K562 (cell line): ENCODE data around the gene SKIC2. TPM values are rescaled to one million over a fixed set of nuclear protein-coding genes. Genes with fewer than 3 reads are reported as not detected.

ENCODE experiments used
- HDAC6 ChIP-seq: IDR thresholded peaks from 2 replicates; pipeline ENCODE4 v1.6.1; 2012; ENCODE audit warnings: low read depth, mild to moderate bottlenecking, control low read depth, inconsistent platforms, low read length, moderate library complexity
- KDM5B ChIP-seq: fragments of 200-600 bp; sonication (generic); IDR thresholded peaks from 2 replicates; pipeline ENCODE4 v1.6.1; 2012; ENCODE audit warnings: low read depth, mild to moderate bottlenecking, moderate library complexity, low read length, control low read depth, inconsistent platforms; ENCODE audit not compliant: insufficient replicate concordance
- NBN ChIP-seq: fragments of 450-650 bp; IDR thresholded peaks from 2 replicates; pipeline ENCODE4 v1.6.1; 2016; ENCODE audit warnings: low read depth, mild to moderate bottlenecking
- NR2F6 ChIP-seq: fragments of 450-650 bp; formaldehyde crosslinking; IDR thresholded peaks from 2 replicates; pipeline ENCODE4 v1.4.0; 2020; ENCODE audit warnings: mild to moderate bottlenecking
- PHF21A ChIP-seq: fragments of 450-650 bp; IDR thresholded peaks from 2 replicates; pipeline ENCODE4 v1.6.1; 2017; ENCODE audit warnings: low read depth, borderline replicate concordance
- TRIM28 ChIP-seq: fragments of 450-650 bp; IDR thresholded peaks from 2 replicates; pipeline ENCODE4 v1.6.1; 2017
- ZNF431 ChIP-seq: sonication (generic); formaldehyde crosslinking; IDR thresholded peaks from 2 replicates; pipeline ENCODE4 v1.8.0; 2022; ENCODE audit warnings: mild to moderate bottlenecking, missing genetic modification reagents
- ZNF444 ChIP-seq: fragments of 250-450 bp; sonication (Bioruptor Pico); IDR thresholded peaks from 2 replicates; pipeline ENCODE4 v1.4.0; 2020; ENCODE audit warnings: mild to moderate bottlenecking, moderate library complexity
- polyA plus RNA-seq, 8 experiments: library from polyadenylated mRNA; depleted of rRNA in 4 of 8; stranded (reverse) in 5 of 8; unstranded in 3 of 8; fragments of >200 nt; fragmentation: Nextera tagmentation in 2 of 8; fragmentation: Illumina TruSeq in 1 of 8; extraction: Ambion mirVana in 2 of 8; extraction: Trizol in 1 of 8; gene quantifications; 2 replicates each; pipeline versions ENCODE4 v1.2.1 to v1.2.3, GENCODE V29; 2011 to 2014; ENCODE audit warnings: inconsistent platforms in 1 of 8, missing spikeins in 1 of 8
- total RNA-seq, 7 experiments: library from RNA; depleted of rRNA in 6 of 7; stranded (reverse); fragments of >200 nt in 6 of 7; fragmentation: Illumina TruSeq in 2 of 7; extraction: Trizol in 2 of 7; gene quantifications; 2 replicates each; pipeline versions ENCODE4 v1.2.1 to v1.2.3, GENCODE V29; 2011 to 2021; ENCODE audit warnings: low replicate concordance in 1 of 7
- TF ChIP-seq, protein P1 (sequence below): fragments of 450-650 bp; formaldehyde crosslinking; IDR thresholded peaks from 2 replicates; pipeline ENCODE4 v1.4.0; 2022; ENCODE audit warnings: missing genetic modification characterization
- TF ChIP-seq, protein P2 (sequence below): fragments of 200-600 bp; sonication (generic); IDR thresholded peaks from one replicate; pipeline ENCODE4 v1.6.1; 2012; ENCODE audit warnings: mild to moderate bottlenecking, low read depth, low read length, inconsistent platforms
- TF ChIP-seq, protein P3 (sequence below), 2 experiments: fragments of 450-650 bp; IDR thresholded peaks; 2 replicates each; pipeline ENCODE4 v1.6.1; 2018; ENCODE audit warnings: mild to moderate bottlenecking in 2 of 2, low read depth in 1 of 2; ENCODE audit not compliant: partially characterized antibody in 2 of 2

The SKIC2 gene
- total and polyA plus RNA-seq, 9 of the 15 experiments (the other 6 are each of a cell fraction or from before 2014, with no cell fraction given) = 3.3 to 94.6 (median 38.8) TPM

DNA sequence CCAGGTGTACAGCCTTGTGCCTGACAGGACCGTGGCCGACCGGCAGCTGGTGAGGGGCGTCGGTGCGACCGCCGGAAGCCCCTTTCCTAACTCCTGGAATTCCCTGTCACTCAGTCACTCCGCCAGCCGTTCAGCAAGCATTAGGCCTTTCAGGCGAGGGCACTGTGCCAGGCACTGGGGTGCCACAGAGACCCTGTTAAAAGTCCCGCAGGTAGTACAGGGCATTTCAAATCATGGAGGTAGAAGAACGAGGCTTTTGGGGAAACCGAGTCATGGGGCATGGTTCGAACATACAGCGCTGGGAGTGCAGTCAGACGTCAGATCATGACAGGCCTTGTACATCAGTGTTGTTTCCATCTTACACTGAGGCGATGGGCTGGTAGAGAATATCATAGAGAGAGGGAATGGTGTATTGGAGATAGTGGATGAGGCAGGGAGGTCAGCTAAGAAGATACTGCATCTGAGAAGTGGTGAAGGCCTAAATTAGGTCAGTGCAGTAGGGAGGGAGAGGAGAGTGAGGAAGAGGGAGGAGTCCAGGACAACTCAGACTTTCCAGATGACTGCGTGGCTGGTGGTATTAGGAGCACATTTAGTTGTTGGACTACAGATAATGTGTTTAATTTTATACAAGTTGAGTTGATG lies 13.9 kb downstream of the SKIC2 start (continued):
- TF ChIP-seq, protein P1, sequence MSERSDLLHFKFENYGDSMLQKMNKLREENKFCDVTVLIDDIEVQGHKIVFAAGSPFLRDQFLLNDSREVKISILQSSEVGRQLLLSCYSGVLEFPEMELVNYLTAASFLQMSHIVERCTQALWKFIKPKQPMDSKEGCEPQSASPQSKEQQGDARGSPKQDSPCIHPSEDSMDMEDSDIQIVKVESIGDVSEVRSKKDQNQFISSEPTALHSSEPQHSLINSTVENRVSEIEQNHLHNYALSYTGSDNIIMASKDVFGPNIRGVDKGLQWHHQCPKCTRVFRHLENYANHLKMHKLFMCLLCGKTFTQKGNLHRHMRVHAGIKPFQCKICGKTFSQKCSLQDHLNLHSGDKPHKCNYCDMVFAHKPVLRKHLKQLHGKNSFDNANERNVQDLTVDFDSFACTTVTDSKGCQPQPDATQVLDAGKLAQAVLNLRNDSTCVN = peak; percentile 4; the same call in 1 of the 2 replicates
- no peak; the same call in 1 of the 2 replicates for TF ChIP-seq TRIM28
- TF ChIP-seq PHF21A = no peak
- TF ChIP-seq, protein P2, sequence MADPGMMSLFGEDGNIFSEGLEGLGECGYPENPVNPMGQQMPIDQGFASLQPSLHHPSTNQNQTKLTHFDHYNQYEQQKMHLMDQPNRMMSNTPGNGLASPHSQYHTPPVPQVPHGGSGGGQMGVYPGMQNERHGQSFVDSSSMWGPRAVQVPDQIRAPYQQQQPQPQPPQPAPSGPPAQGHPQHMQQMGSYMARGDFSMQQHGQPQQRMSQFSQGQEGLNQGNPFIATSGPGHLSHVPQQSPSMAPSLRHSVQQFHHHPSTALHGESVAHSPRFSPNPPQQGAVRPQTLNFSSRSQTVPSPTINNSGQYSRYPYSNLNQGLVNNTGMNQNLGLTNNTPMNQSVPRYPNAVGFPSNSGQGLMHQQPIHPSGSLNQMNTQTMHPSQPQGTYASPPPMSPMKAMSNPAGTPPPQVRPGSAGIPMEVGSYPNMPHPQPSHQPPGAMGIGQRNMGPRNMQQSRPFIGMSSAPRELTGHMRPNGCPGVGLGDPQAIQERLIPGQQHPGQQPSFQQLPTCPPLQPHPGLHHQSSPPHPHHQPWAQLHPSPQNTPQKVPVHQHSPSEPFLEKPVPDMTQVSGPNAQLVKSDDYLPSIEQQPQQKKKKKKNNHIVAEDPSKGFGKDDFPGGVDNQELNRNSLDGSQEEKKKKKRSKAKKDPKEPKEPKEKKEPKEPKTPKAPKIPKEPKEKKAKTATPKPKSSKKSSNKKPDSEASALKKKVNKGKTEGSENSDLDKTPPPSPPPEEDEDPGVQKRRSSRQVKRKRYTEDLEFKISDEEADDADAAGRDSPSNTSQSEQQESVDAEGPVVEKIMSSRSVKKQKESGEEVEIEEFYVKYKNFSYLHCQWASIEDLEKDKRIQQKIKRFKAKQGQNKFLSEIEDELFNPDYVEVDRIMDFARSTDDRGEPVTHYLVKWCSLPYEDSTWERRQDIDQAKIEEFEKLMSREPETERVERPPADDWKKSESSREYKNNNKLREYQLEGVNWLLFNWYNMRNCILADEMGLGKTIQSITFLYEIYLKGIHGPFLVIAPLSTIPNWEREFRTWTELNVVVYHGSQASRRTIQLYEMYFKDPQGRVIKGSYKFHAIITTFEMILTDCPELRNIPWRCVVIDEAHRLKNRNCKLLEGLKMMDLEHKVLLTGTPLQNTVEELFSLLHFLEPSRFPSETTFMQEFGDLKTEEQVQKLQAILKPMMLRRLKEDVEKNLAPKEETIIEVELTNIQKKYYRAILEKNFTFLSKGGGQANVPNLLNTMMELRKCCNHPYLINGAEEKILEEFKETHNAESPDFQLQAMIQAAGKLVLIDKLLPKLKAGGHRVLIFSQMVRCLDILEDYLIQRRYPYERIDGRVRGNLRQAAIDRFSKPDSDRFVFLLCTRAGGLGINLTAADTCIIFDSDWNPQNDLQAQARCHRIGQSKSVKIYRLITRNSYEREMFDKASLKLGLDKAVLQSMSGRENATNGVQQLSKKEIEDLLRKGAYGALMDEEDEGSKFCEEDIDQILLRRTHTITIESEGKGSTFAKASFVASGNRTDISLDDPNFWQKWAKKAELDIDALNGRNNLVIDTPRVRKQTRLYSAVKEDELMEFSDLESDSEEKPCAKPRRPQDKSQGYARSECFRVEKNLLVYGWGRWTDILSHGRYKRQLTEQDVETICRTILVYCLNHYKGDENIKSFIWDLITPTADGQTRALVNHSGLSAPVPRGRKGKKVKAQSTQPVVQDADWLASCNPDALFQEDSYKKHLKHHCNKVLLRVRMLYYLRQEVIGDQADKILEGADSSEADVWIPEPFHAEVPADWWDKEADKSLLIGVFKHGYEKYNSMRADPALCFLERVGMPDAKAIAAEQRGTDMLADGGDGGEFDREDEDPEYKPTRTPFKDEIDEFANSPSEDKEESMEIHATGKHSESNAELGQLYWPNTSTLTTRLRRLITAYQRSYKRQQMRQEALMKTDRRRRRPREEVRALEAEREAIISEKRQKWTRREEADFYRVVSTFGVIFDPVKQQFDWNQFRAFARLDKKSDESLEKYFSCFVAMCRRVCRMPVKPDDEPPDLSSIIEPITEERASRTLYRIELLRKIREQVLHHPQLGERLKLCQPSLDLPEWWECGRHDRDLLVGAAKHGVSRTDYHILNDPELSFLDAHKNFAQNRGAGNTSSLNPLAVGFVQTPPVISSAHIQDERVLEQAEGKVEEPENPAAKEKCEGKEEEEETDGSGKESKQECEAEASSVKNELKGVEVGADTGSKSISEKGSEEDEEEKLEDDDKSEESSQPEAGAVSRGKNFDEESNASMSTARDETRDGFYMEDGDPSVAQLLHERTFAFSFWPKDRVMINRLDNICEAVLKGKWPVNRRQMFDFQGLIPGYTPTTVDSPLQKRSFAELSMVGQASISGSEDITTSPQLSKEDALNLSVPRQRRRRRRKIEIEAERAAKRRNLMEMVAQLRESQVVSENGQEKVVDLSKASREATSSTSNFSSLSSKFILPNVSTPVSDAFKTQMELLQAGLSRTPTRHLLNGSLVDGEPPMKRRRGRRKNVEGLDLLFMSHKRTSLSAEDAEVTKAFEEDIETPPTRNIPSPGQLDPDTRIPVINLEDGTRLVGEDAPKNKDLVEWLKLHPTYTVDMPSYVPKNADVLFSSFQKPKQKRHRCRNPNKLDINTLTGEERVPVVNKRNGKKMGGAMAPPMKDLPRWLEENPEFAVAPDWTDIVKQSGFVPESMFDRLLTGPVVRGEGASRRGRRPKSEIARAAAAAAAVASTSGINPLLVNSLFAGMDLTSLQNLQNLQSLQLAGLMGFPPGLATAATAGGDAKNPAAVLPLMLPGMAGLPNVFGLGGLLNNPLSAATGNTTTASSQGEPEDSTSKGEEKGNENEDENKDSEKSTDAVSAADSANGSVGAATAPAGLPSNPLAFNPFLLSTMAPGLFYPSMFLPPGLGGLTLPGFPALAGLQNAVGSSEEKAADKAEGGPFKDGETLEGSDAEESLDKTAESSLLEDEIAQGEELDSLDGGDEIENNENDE = no peak
- TF ChIP-seq NR2F6 (CRISPR knock-in tag) = peak; percentile 11; the same call in 1 of the 2 replicates
- TF ChIP-seq KDM5B = peak; percentile 80
- no peak for TF ChIP-seq ZNF431 (CRISPR knock-in tag)
- no peak for TF ChIP-seq HDAC6
- TF ChIP-seq, protein P3, sequence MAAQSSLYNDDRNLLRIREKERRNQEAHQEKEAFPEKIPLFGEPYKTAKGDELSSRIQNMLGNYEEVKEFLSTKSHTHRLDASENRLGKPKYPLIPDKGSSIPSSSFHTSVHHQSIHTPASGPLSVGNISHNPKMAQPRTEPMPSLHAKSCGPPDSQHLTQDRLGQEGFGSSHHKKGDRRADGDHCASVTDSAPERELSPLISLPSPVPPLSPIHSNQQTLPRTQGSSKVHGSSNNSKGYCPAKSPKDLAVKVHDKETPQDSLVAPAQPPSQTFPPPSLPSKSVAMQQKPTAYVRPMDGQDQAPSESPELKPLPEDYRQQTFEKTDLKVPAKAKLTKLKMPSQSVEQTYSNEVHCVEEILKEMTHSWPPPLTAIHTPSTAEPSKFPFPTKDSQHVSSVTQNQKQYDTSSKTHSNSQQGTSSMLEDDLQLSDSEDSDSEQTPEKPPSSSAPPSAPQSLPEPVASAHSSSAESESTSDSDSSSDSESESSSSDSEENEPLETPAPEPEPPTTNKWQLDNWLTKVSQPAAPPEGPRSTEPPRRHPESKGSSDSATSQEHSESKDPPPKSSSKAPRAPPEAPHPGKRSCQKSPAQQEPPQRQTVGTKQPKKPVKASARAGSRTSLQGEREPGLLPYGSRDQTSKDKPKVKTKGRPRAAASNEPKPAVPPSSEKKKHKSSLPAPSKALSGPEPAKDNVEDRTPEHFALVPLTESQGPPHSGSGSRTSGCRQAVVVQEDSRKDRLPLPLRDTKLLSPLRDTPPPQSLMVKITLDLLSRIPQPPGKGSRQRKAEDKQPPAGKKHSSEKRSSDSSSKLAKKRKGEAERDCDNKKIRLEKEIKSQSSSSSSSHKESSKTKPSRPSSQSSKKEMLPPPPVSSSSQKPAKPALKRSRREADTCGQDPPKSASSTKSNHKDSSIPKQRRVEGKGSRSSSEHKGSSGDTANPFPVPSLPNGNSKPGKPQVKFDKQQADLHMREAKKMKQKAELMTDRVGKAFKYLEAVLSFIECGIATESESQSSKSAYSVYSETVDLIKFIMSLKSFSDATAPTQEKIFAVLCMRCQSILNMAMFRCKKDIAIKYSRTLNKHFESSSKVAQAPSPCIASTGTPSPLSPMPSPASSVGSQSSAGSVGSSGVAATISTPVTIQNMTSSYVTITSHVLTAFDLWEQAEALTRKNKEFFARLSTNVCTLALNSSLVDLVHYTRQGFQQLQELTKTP (IDR thresholded peaks at IDR 0.05; ENCODE audit: low read depth in 1 of 2, partially characterized antibody in 2 of 2) = peak in 1 of 2 experiments; percentile 50
- no peak for TF ChIP-seq ZNF444 (CRISPR knock-in tag)
- no peak for TF ChIP-seq NBN
